Measurements from ENCODE around the gene HMX1. TPM values are rescaled to one million over a fixed set of nuclear protein-coding genes. Genes with fewer than 3 reads are reported as not detected.

HMX1 gene
- total and polyA plus RNA-seq, 2 donors (not counting 1 experiment from before 2014, with no cell fraction given), result not detected

- ChIA-PET CTCF (no interaction called here), POLR2A (no interaction called here)
- Histone ChIP-seq H2AFZ (ENCODE audit: insufficient read depth, low read depth, low read length, poor library complexity, severe bottlenecking) (no peak overlapping the region), H3K36me3 (replicated peaks in 1 of 2; ENCODE audit: control extremely low read depth in 1 of 2, control insufficient read depth in 1 of 2, extremely low read depth in 1 of 2, insufficient read depth in 2 of 2, low read length in 1 of 2) (no peaks in the 10 kb centered on the region), H3K79me2 (ENCODE audit: control insufficient read depth, insufficient read depth, low read length) (no peaks in the 10 kb centered on the region), H3K4me1 (ENCODE audit: control insufficient read depth in 2 of 2, insufficient read depth in 2 of 2, low read length in 2 of 2) (no peaks in the 10 kb centered on the region), H3K4me2 (replicated peaks; ENCODE audit: low read depth, low read length, poor library complexity, severe bottlenecking) (no peak overlapping the region), H3K9ac (ENCODE audit: low read length) (no peak overlapping the region), H3K9me3 (ENCODE audit: control extremely low read depth in 1 of 3, control insufficient read depth in 2 of 3, insufficient read depth in 1 of 3, low read length in 2 of 3) (peaks cover 0 to 19% (median 0%) of the 10 kb centered on the region in 3 donors), H3K27ac (ENCODE audit: low read length in 2 of 2) (no peak overlapping the region), H3K27me3 (replicated peaks in 1 of 4; ENCODE audit: control extremely low read depth in 1 of 4, control insufficient read depth in 3 of 4, insufficient read depth in 4 of 4, low read length in 3 of 4) (peaks cover 0 to 24% (median 4%) of the 10 kb centered on the region in 4 experiments), H3K4me3 (ENCODE audit: control extremely low read depth in 1 of 5, extremely low read depth in 1 of 5, insufficient read depth in 1 of 5, low read depth in 2 of 5, low read length in 4 of 5) (no peak overlapping the region), H4K20me1 (ENCODE audit: control insufficient read depth, insufficient read depth, low read length, poor library complexity, severe bottlenecking) (no peaks in the 10 kb centered on the region)
- no peak for DNase-seq
- Mint-ChIP-seq H3K9me3 (ENCODE audit: insufficient read depth) (no peaks in the 10 kb centered on the region), H3K4me1 (no peaks in the 10 kb centered on the region), H3K4me3 (no peak overlapping the region), H3K27ac (no peak overlapping the region), H3K27me3 (peaks cover 51% of the 10 kb centered on the region)
- 87% methylated on average over 8 of the region's 8 CpGs for WGBS (ENCODE audit: insufficient coverage)
- ATAC-seq (ENCODE audit: low read depth), result no peak
- TF ChIP-seq CTCF (IDR thresholded peaks at IDR 0.05) (no peak), EZH2 (IDR thresholded peaks at IDR 0.05; ENCODE audit: borderline replicate concordance, insufficient read depth, low read depth, low read length, poor library complexity, severe bottlenecking) (no peak)
- intact Hi-C loops (cut with micrococcal nuclease), result no loop called here
Measured at GRCh38 chr4:8879574-8879973, 7.9 kb upstream of the HMX1 start.

- no peaks in the 10 kb centered on the region for H3K36me3 ChIP-seq (replicated peaks in 1 of 2; ENCODE audit: control extremely low read depth in 1 of 2, control insufficient read depth in 1 of 2, extremely low read depth in 1 of 2, insufficient read depth in 2 of 2, low read length in 1 of 2)
- Mint-ChIP-seq H3K4me1 (no peaks in the 10 kb centered on the region), H3K27me3 (peaks cover 56% of the 10 kb centered on the region), H3K27ac (no peak overlapping the region), H3K9me3 (ENCODE audit: insufficient read depth) (no peaks in the 10 kb centered on the region), H3K4me3 (no peak overlapping the region)
- no peaks in the 10 kb centered on the region for H4K20me1 ChIP-seq (ENCODE audit: control insufficient read depth, insufficient read depth, low read length, poor library complexity, severe bottlenecking)
- H3K4me2 ChIP-seq (replicated peaks; ENCODE audit: low read depth, low read length, poor library complexity, severe bottlenecking), result no peak overlapping the region
- POLR2A ChIA-PET, result no interaction called here
- no peaks in the 10 kb centered on the region for H3K4me1 ChIP-seq (ENCODE audit: control insufficient read depth in 2 of 2, insufficient read depth in 2 of 2, low read length in 2 of 2)
- no peak overlapping the region for H3K27ac ChIP-seq (ENCODE audit: low read length in 2 of 2)
- 28% methylated on average over 11 of the region's 11 CpGs for WGBS (ENCODE audit: insufficient coverage)
- no peak for DNase-seq
- CTCF ChIA-PET, result no interaction called here
- no peak for TF ChIP-seq CTCF (IDR thresholded peaks at IDR 0.05)
- TF ChIP-seq EZH2 (IDR thresholded peaks at IDR 0.05; ENCODE audit: borderline replicate concordance, insufficient read depth, low read depth, low read length, poor library complexity, severe bottlenecking), result no peak
- H3K4me3 ChIP-seq (ENCODE audit: control extremely low read depth in 1 of 5, extremely low read depth in 1 of 5, insufficient read depth in 1 of 5, low read depth in 2 of 5, low read length in 4 of 5), result no peak overlapping the region
- ATAC-seq (ENCODE audit: low read depth), result no peak
- intact Hi-C loops (cut with micrococcal nuclease), result no loop called here
- peaks cover 0 to 30% (median 0%) of the 10 kb centered on the region in 3 donors for H3K9me3 ChIP-seq (ENCODE audit: control extremely low read depth in 1 of 3, control insufficient read depth in 2 of 3, insufficient read depth in 1 of 3, low read length in 2 of 3)
- H3K79me2 ChIP-seq (ENCODE audit: control insufficient read depth, insufficient read depth, low read length), result no peaks in the 10 kb centered on the region
- no peak overlapping the region for H3K9ac ChIP-seq (ENCODE audit: low read length)
- no peak overlapping the region for H2AFZ ChIP-seq (ENCODE audit: insufficient read depth, low read depth, low read length, poor library complexity, severe bottlenecking)
- H3K27me3 ChIP-seq (replicated peaks in 1 of 4; ENCODE audit: control extremely low read depth in 1 of 4, control insufficient read depth in 3 of 4, insufficient read depth in 4 of 4, low read length in 3 of 4), result peaks cover 0 to 35% (median 5%) of the 10 kb centered on the region in 4 experiments
Measured at GRCh38 chr4:8878421-8878820, 6.8 kb upstream of the HMX1 start.

Data from B cell (primary cell).